ENCODE data around the gene AGTPBP1.

The AGTPBP1 gene

GRCh38 chr9:85528607-85529006, 213.1 kb downstream of the AGTPBP1 start:
- no peak for DNase-seq

GRCh38 chr9:85528142-85528541, 213.6 kb downstream of the AGTPBP1 start:
- DNase-seq: no peak

- DNase-seq: no peak
These were observed 214.3 kb downstream of the AGTPBP1 start for GRCh38 chr9:85527331-85528020.

- no peak for DNase-seq
These were observed 217.2 kb downstream of the AGTPBP1 start for GRCh38 chr9:85524531-85524930.

GRCh38 chr9:85523202-85523601, 218.6 kb downstream of the AGTPBP1 start:
- no peak for DNase-seq

GRCh38 chr9:85522459-85523092, 219.2 kb downstream of the AGTPBP1 start:
- no peak for DNase-seq

GRCh38 chr9:85521371-85522197, 220.2 kb downstream of the AGTPBP1 start:
- DNase-seq: no peak

- DNase-seq: no peak
These were observed 224.6 kb downstream of the AGTPBP1 start for GRCh38 chr9:85516976-85517637.

- no peak for DNase-seq
These were observed 225.3 kb downstream of the AGTPBP1 start for GRCh38 chr9:85516455-85516854.

- DNase-seq: no peak
These were observed 226.7 kb downstream of the AGTPBP1 start for GRCh38 chr9:85515021-85515420.

GRCh38 chr9:85514256-85514655, 227.5 kb downstream of the AGTPBP1 start:
- no peak for DNase-seq

- no peak for DNase-seq
These were observed 230.0 kb downstream of the AGTPBP1 start for GRCh38 chr9:85511746-85512145.

- DNase-seq: no peak
These were observed 230.8 kb downstream of the AGTPBP1 start for GRCh38 chr9:85510830-85511504.

- no peak for DNase-seq
These were observed 233.1 kb downstream of the AGTPBP1 start for GRCh38 chr9:85508616-85509015.

GRCh38 chr9:85505612-85506011, 236.1 kb downstream of the AGTPBP1 start:
- no peak for DNase-seq

GRCh38 chr9:85502815-85503655, 238.7 kb downstream of the AGTPBP1 start:
- no peak for DNase-seq

- DNase-seq: no peak
These were observed 239.9 kb downstream of the AGTPBP1 start for GRCh38 chr9:85501882-85502281.

GRCh38 chr9:85501456-85501855, 240.3 kb downstream of the AGTPBP1 start:
- no peak for DNase-seq

Measured in activated effector memory CD4-positive, alpha-beta T cell treated with Interleukin-2 at 50 U/mL for 16 hours (primary cell).